ENCODE data around the gene LGR5. TPM values are rescaled to one million over a fixed set of nuclear protein-coding genes. Genes with fewer than 3 reads are reported as not detected.

LGR5 gene
- total and polyA plus RNA-seq, 9 of the 15 experiments (the other 6 are each of a cell fraction or from before 2014, with no cell fraction given): not detected

DNA sequence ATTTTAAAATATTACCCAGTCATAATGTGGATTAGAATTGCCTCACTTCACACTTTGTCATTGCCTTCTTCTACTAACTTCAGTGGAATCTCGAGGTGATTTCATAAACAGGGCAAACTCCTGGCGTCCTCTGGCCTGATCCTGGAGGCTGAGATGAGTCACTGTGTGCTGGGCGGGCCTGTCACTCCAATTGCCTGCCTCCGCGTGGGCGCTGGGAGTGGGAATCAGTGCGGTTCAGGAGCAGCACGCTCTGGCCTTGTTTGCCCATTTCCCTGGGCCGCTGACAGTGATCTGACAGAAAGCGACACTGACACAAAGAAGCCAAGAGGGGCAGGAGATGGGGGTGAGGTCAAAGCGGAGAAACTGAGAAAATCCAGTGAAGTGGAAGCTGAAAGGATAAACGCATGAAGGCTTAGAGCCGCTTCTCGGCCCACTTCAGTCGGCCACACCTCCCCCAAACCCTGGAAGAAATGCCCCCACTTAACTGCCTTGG, 29.7 kb downstream of the LGR5 start:
- peak; percentile 92 for FAIRE-seq
- WGBS (ENCODE audit: insufficient coverage, low coverage, missing lambda C conversion rate): 11% methylated on average over 13 of the region's 15 CpGs
- Histone ChIP-seq H3K9ac (ENCODE audit: insufficient read depth in 1 of 2, low read depth in 2 of 2, low read length in 2 of 2) (peak overlapping the region in 1 of 2 experiments; percentile 37; a peak in 1 of 4 replicates), H3K79me2 (ENCODE audit: control insufficient read depth, insufficient read depth, low read length) (no peaks in the 10 kb centered on the region), H3K27ac (ENCODE audit: extremely low read depth, low read depth, low read length) (no peak overlapping the region), H3K27me3 (ENCODE audit: control insufficient read depth in 2 of 2, insufficient read depth in 2 of 2, low read length in 2 of 2) (peaks cover 0 to 2% of the 10 kb centered on the region in 2 experiments; a peak in 1 of 5 replicates), H3K9me3 (replicated peaks; ENCODE audit: control insufficient read depth, insufficient read depth, low read depth, low read length) (no peaks in the 10 kb centered on the region), H4K20me1 (replicated peaks; ENCODE audit: control insufficient read depth, insufficient read depth, low read length) (no peaks in the 10 kb centered on the region), H3K36me3 (ENCODE audit: control insufficient read depth, insufficient read depth, low read length) (no peaks in the 10 kb centered on the region), H2AFZ (ENCODE audit: low read depth, low read length) (peak overlapping the region; percentile 53), H3K9me1 (ENCODE audit: control insufficient read depth, insufficient read depth, low read length) (no peaks in the 10 kb centered on the region), H3K4me3 (no peak overlapping the region), H3K4me1 (replicated peaks in 1 of 2; ENCODE audit: control insufficient read depth in 2 of 2, insufficient read depth in 2 of 2, low read length in 2 of 2) (peaks cover 4% of the 10 kb centered on the region in 2 experiments; a peak in 3 of 5 replicates), H3K4me2 (ENCODE audit: insufficient read depth, low read length) (no peak overlapping the region; the same call in 1 of the 2 replicates)
- DNase-seq (ENCODE audit: extremely low read depth in 1 of 4, low spot score in 3 of 4): peak; percentile 11 to 70 (median 25)
- intact Hi-C loops (cut with micrococcal nuclease) (no loop called here), in situ Hi-C loops (cut with MboI) (no loop called here)
- POLR2A ChIA-PET: no interaction called here
- no TSS peak for BruUV-seq (replicated peaks)
- ATAC-seq: peak; percentile 94
- CTCF ChIA-PET (ENCODE audit: low intra/inter-chr PET ratio): no interaction called here
- 0 out of 2 replicates have a peak, but pooled peaks have one; percentile 26 for TF ChIP-seq ARID1B (IDR thresholded peaks at IDR 0.05)
- TF ChIP-seq EGR1 (conservative IDR thresholded peaks at IDR 0.05): peak; percentile 94
- TF ChIP-seq, protein P1, sequence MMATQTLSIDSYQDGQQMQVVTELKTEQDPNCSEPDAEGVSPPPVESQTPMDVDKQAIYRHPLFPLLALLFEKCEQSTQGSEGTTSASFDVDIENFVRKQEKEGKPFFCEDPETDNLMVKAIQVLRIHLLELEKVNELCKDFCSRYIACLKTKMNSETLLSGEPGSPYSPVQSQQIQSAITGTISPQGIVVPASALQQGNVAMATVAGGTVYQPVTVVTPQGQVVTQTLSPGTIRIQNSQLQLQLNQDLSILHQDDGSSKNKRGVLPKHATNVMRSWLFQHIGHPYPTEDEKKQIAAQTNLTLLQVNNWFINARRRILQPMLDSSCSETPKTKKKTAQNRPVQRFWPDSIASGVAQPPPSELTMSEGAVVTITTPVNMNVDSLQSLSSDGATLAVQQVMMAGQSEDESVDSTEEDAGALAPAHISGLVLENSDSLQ (IDR thresholded peaks at IDR 0.05): peak; percentile 95
- TF ChIP-seq, protein P2, sequence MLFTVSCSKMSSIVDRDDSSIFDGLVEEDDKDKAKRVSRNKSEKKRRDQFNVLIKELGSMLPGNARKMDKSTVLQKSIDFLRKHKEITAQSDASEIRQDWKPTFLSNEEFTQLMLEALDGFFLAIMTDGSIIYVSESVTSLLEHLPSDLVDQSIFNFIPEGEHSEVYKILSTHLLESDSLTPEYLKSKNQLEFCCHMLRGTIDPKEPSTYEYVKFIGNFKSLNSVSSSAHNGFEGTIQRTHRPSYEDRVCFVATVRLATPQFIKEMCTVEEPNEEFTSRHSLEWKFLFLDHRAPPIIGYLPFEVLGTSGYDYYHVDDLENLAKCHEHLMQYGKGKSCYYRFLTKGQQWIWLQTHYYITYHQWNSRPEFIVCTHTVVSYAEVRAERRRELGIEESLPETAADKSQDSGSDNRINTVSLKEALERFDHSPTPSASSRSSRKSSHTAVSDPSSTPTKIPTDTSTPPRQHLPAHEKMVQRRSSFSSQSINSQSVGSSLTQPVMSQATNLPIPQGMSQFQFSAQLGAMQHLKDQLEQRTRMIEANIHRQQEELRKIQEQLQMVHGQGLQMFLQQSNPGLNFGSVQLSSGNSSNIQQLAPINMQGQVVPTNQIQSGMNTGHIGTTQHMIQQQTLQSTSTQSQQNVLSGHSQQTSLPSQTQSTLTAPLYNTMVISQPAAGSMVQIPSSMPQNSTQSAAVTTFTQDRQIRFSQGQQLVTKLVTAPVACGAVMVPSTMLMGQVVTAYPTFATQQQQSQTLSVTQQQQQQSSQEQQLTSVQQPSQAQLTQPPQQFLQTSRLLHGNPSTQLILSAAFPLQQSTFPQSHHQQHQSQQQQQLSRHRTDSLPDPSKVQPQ (CRISPR knock-in tag; IDR thresholded peaks at IDR 0.05; ENCODE audit: borderline replicate concordance): no peak
- no peak for TF ChIP-seq ETV1 (tag; conservative IDR thresholded peaks at IDR 0.05; ENCODE audit: low read depth)
- TF ChIP-seq GTF2E2 (tag; IDR thresholded peaks at IDR 0.05): no peak
- TF ChIP-seq CREM (IDR thresholded peaks at IDR 0.05; ENCODE audit: low read depth): peak; percentile 36; the same call in 1 of the 2 replicates
- peak; percentile 25; the same call in 1 of the 2 replicates for TF ChIP-seq SMARCE1 (IDR thresholded peaks at IDR 0.05)
- 0 out of 2 replicates have a peak, but pooled peaks have one; percentile 3 for TF ChIP-seq NFE2 (IDR thresholded peaks at IDR 0.05; ENCODE audit: low read depth)
- no peak for TF ChIP-seq TCFL5 (CRISPR knock-in tag; conservative IDR thresholded peaks at IDR 0.05)
- no peak for TF ChIP-seq HLTF (IDR thresholded peaks at IDR 0.05)
- 0 out of 2 replicates have a peak, but pooled peaks have one; percentile 19 for TF ChIP-seq SMARCA4 (IDR thresholded peaks at IDR 0.05)
- peak; percentile 83 for TF ChIP-seq ATF3 (IDR thresholded peaks at IDR 0.05)
- no peak for TF ChIP-seq ATF3 (CRISPR knock-in tag; conservative IDR thresholded peaks at IDR 0.05)
- peak; percentile 52; the same call in 1 of the 2 replicates for TF ChIP-seq PBX2 (CRISPR knock-in tag; IDR thresholded peaks at IDR 0.05; ENCODE audit: low read depth)
- no peak; the same call in 1 of the 2 replicates for TF ChIP-seq PBX2 (tag; conservative IDR thresholded peaks at IDR 0.05; ENCODE audit: low read depth)

Data from K562 (cell line).